ENCODE results near the gene RAP1GDS1.

Gene RAP1GDS1

DNA sequence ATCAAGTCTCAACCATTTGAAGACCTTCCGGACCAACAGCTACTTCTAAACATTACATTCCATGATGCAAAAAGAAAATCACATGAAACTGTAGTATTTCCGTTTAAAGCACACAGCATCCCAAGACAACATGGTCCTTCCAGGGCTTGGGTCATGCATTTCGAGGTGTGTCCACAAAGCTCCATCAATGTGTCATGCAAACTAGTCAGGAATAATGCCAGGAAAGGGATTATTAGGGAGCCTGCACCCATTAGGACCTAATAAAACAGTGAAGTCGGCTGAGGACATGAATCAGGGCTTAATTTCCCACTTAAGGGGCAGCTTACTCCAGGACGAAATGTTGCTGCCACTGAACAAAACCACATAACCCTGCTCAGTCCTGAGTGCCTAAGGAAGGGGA, 219.4 kb downstream of the RAP1GDS1 start:
- DNase-seq: no peak

GRCh38 chr4:98481167-98481566, 220.0 kb downstream of the RAP1GDS1 start:
- DNase-seq: peak in 33 of 56 donors; percentile 4 to 62 (median 19)

DNA sequence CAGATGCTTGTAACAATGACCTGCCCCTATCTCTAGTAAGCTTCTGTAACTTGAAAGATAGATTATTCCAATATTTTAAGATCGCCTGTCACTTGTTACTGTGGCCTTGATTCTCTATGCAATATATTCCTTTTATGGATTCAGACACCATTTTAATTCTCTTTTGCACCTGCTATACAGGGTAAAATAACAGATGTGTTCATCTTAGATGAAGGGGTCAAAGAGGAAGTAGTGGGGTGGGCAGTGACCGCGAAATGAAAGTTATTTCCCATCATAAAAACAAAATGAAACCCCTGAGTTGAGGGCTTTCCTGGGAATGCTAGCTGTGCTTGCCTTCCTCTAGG, 221.3 kb downstream of the RAP1GDS1 start:
- DNase-seq: no peak

GRCh38 chr4:98482847-98483806, 221.9 kb downstream of the RAP1GDS1 start:
- no peak for DNase-seq

- no peak for DNase-seq
Observed at GRCh38 chr4:98484031-98484430, 222.8 kb downstream of the RAP1GDS1 start.

DNA sequence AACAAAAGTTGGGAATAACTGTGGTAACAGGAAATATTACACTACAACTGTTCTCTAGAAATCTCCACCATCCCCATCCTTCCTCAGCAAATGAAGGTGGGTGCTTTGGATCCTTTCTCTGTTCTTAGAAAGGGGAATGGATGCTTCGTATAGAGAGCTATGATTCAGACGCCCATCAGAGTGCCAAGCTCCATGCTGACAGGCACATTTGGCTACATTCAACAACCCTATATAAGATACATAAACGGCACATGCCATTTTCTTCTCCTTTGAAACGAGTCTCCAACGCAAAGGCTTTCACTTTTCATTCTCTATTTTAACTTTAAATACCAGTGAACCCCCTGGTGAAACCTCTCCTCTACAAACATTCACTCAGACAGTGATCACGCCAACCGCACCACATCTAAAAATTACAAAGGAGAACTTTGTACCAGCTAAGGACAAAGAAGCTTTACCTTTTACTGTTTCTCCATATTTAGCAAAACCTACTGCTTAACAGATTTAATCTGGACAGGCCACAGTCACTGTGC, 224.7 kb downstream of the RAP1GDS1 start:
- DNase-seq: no peak

DNA sequence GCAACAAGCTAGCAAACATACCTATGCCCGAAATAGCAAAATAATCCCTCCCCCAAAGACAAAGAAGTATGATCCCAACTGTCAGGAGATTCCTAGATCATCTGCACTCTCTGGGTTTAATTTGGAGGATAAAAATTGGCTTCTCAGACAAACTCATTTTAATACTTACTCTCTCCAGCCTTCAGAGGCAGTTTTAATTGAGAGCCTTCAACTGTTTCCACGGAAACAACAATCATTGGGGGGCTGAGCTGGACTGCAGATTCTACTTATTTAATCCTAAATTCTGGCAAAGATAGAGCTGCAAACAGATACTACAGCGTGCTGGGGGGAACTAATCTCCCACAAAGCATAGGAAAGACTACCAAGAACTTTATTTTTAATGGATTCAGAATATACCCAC, 229.1 kb downstream of the RAP1GDS1 start:
- DNase-seq: no peak

DNA sequence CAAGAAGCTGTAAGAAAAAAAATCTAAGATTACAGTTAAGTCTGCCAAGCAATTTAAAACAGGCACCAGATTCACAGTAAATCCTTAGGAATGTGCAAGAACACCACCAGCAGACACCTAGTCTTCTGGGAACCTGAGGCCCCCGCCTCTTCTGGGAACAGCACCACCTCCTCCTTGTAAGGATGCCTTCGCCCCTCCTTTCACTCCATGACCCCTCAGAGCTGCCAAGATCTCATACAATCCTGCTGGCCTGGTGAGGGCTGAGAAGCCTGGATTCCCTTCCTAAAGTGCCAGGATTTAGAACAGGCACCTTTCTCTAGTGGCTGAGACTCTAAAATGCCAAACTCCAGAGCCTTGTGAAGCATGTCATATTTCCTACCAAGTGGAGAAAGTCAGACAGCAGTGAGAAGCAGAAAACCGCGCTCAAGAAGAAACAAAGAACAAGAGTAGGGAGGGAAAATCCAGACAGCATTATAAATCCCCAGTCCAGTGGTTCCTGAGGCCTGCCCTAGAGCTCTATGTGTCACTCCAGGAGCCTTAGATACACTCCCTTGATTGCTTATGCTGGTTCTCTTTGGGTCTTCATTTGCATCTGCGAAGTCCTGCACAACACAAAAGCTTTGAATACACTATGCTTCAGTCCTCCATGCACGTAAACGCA, 230.8 kb downstream of the RAP1GDS1 start:
- DNase-seq: peak in 7 of 56 donors; percentile 6 to 32 (median 15)

DNA sequence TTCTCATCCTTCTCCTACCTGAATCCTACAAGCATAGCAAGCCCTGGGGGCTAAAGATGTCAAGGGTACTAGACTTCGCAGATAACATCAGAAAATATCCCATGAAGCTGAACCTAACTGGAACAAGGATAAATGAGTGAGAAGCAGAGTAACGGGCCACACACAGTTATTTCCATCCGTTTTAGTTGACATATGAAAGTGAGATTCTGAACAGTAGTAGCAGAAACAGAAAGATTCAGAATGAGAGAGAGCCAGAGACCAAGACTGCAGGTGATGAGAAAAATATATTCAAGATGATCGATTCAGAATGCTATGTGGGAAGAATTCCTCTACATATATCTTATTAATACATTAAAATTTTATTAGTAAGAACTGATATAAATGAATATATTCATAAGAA, 232.1 kb downstream of the RAP1GDS1 start:
- DNase-seq: no peak
